Vagina (tissue), 2 donors: ENCODE results near the gene SCNN1B. TPM values are rescaled to one million over a fixed set of nuclear protein-coding genes. Genes with fewer than 3 reads are reported as not detected.

ENCODE experiments used
- DNase-seq, 2 donors: peaks; one replicate each; pipeline ENCODE4 v3.0.0-alpha.2; 2017; ENCODE audit errors: extremely low spot score in 2 of 2
- H3K27ac ChIP-seq: fragments of 200-600 bp; sonication (generic); one replicate; pipeline ENCODE4 v1.5.1; 2019
- H3K27me3 ChIP-seq: fragments of 200-600 bp; sonication (generic); one replicate; pipeline ENCODE4 v1.5.1; 2019
- H3K36me3 ChIP-seq, 2 donors: fragments of 200-600 bp; sonication (generic); one replicate each; pipeline ENCODE4 v1.5.1; 2017 to 2019
- H3K4me1 ChIP-seq: fragments of 200-600 bp; sonication (generic); one replicate; pipeline ENCODE4 v1.5.1; 2019
- H3K4me3 ChIP-seq, 2 donors: fragments of 200-600 bp; sonication (generic); 1 replicate in 1 of 2; 2 replicates in 1 of 2; pipeline ENCODE4 v1.5.1; 2016 to 2019
- H3K9me3 ChIP-seq: fragments of 200-600 bp; sonication (generic); one replicate; pipeline ENCODE4 v1.5.1; 2019
- POLR2A ChIP-seq, 2 donors: fragments of 450-650 bp; IDR thresholded peaks; one replicate each; pipeline ENCODE4 v1.6.1; 2017; ENCODE audit warnings: antibody characterized with exemption in 2 of 2, mild to moderate bottlenecking in 2 of 2, moderate library complexity in 2 of 2
- POLR2AphosphoS5 ChIP-seq, 2 donors: sonication (generic); formaldehyde crosslinking; IDR thresholded peaks; one replicate each; pipeline ENCODE4 v1.9.0; 2017; ENCODE audit warnings: antibody characterized with exemption in 2 of 2, mild to moderate bottlenecking in 2 of 2, low read depth in 1 of 2; ENCODE audit not compliant: insufficient read depth in 1 of 2
- intact Hi-C: fragments of 100-400 bp; cut with DNase I; formaldehyde crosslinking; loops from one replicate; pipeline ENCODE4 v1.15.1; 2023
- total RNA-seq: library from RNA; depleted of rRNA; stranded (reverse); fragments of >200 nt; gene quantifications from one replicate; pipeline ENCODE4 v1.2.3, GENCODE V29; 2016
- TF ChIP-seq, protein P1 (sequence below), 3 experiments: fragments of 450-650 bp in 2 of 3; fragments of 200-600 bp in 1 of 3; sonication (generic) in 1 of 3; IDR thresholded peaks; one replicate each; pipeline ENCODE4 v1.5.1; 2017 to 2019; ENCODE audit warnings: antibody characterized with exemption in 3 of 3, mild to moderate bottlenecking in 2 of 3, moderate library complexity in 2 of 3

Gene SCNN1B
- total RNA-seq, 1 donor from 2014 or later = 76.9 TPM

DNA sequence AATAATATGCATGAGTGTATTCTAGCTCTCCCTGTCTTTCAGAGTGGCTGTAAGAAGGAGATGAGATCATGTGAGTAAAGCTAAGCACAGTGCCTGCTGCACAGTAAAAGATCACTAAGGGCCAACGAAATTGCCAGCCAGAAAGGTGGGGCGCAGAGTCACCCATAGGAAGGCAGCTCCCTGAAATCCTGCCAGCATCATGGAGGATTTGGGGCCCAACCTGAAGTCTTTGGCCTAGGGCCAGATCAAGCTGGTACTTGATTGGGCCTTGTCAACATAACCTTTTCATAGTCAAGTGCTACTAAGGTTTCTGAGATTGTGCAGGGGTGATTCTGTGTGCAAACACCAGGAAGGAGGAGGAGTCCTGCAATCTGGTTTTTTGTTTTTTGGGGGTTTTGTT is 16.5 kb downstream of the SCNN1B start:
- Histone ChIP-seq H3K36me3 (no peaks in the 10 kb centered on the region), H3K27ac (no peak overlapping the region), H3K27me3 (no peaks in the 10 kb centered on the region), H3K4me3 (no peak overlapping the region), H3K9me3 (no peaks in the 10 kb centered on the region), H3K4me1 (peaks cover 7% of the 10 kb centered on the region)
- TF ChIP-seq, protein P1, sequence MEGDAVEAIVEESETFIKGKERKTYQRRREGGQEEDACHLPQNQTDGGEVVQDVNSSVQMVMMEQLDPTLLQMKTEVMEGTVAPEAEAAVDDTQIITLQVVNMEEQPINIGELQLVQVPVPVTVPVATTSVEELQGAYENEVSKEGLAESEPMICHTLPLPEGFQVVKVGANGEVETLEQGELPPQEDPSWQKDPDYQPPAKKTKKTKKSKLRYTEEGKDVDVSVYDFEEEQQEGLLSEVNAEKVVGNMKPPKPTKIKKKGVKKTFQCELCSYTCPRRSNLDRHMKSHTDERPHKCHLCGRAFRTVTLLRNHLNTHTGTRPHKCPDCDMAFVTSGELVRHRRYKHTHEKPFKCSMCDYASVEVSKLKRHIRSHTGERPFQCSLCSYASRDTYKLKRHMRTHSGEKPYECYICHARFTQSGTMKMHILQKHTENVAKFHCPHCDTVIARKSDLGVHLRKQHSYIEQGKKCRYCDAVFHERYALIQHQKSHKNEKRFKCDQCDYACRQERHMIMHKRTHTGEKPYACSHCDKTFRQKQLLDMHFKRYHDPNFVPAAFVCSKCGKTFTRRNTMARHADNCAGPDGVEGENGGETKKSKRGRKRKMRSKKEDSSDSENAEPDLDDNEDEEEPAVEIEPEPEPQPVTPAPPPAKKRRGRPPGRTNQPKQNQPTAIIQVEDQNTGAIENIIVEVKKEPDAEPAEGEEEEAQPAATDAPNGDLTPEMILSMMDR (IDR thresholded peaks at IDR 0.05) = no peak
- TF ChIP-seq POLR2A (IDR thresholded peaks at IDR 0.05) (no peak), POLR2AphosphoS5 (IDR thresholded peaks at IDR 0.05; ENCODE audit: insufficient read depth in 1 of 2, low read depth in 1 of 2) (no peak)
- DNase-seq = no peak
- intact Hi-C loops = no loop called here

DNA sequence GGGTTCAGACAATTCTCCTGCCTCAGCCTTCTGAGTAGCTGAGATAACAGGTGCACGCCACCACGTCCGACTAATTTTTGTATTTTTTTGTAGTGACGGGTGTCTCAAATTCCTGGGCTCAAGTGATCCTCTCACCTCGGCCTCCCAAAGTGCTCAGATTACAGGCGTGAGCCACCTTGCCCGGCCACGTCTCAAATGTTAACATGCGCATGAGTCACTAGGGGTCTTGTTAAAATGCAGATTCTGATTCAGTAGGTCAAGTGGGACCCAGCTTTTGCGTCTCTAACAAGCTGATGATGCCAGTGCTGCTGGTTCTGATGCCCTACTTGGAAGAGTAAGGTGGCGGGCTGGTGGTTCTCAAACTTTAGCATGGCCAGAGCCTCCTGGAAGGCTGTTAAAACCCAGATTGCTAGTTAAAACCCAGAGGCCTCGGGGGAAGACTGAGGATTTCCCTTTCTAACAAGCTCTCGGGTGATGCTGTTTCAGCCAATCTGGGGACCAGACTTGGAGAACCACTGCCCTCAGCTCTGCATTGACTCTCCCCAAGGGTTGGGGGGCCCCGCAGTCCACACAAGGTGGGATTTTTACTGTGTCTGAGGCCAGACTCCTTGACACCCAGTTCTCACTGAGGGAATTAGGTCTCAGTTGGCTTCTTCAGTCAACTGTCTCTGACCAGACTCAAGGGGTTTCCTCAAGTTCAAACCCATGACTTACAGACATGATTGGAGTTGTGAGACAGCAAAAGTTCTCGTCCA is 17.9 kb downstream of the SCNN1B start:
- H3K4me3 ChIP-seq = no peak overlapping the region
- no peak for DNase-seq
- H3K36me3 ChIP-seq = no peaks in the 10 kb centered on the region
- H3K9me3 ChIP-seq = no peaks in the 10 kb centered on the region
- peaks cover 12% of the 10 kb centered on the region for H3K4me1 ChIP-seq
- intact Hi-C loops = no loop called here
- no peak overlapping the region for H3K27ac ChIP-seq
- no peaks in the 10 kb centered on the region for H3K27me3 ChIP-seq
- no peak for TF ChIP-seq POLR2AphosphoS5 (IDR thresholded peaks at IDR 0.05; ENCODE audit: insufficient read depth in 1 of 2, low read depth in 1 of 2)
- TF ChIP-seq POLR2A (IDR thresholded peaks at IDR 0.05) = no peak
- TF ChIP-seq, protein P1 (IDR thresholded peaks at IDR 0.05) = no peak

DNA sequence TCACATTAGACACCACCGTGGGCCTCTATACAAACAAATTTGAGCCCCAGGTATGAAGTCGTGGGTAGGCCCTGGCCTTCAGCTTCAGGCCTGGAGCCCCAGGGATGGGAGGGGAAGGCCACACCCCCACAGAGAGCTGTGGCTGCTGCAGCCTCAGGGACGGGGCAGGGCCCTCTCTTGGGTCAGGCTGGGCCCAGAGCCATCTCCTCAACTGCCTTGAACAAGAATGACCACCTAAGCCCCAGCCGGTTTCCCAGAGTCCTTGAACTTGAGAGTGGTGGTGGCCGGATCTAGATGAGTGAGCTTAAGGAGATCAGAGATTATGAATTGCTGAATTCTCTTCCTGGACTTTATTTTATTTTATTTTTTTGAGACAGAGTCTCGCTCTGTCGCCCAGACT is 18.6 kb downstream of the SCNN1B start:
- no peak for DNase-seq
- no peaks in the 10 kb centered on the region for H3K27me3 ChIP-seq
- intact Hi-C loops = no loop called here
- H3K36me3 ChIP-seq = no peaks in the 10 kb centered on the region
- H3K4me1 ChIP-seq = peaks cover 15% of the 10 kb centered on the region
- no peak overlapping the region for H3K27ac ChIP-seq
- TF ChIP-seq POLR2A (IDR thresholded peaks at IDR 0.05) = no peak
- TF ChIP-seq POLR2AphosphoS5 (IDR thresholded peaks at IDR 0.05; ENCODE audit: insufficient read depth in 1 of 2, low read depth in 1 of 2) = no peak
- TF ChIP-seq, protein P1 (IDR thresholded peaks at IDR 0.05) = no peak
- no peaks in the 10 kb centered on the region for H3K9me3 ChIP-seq
- no peak overlapping the region for H3K4me3 ChIP-seq

DNA sequence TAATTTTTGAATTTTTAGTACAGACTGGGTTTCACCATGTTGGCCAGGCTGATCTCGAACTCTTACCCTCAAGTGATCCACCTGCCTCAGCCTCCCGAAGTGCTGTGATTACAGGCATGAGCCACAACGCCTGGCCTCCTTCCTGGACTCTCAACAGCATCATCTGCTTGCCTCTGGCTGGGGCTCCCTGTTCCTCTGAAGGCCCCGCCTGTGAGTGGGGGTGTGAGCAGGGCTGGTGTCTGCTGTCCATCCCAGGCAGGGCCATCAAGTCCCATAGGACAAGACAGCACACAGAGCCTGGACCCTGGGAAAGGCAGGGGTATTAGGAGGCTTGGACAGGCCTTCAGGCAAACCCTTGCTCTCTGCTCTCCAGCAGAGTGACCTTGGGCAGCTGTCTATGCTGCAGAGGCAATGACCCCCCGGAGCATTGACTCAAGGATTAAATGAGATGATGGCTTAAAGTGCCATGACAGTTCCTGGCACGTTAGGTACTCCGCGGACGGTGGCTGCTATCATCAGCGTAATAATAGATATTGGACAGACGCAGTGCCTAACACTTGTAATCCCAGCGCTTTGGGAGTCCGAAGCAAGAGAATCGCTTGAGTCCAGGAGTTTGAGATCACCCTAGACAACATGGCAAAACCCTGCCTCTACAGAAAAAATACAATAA is 19.2 kb downstream of the SCNN1B start:
- Histone ChIP-seq H3K27ac (no peak overlapping the region), H3K9me3 (no peaks in the 10 kb centered on the region), H3K4me1 (peaks cover 15% of the 10 kb centered on the region), H3K36me3 (no peaks in the 10 kb centered on the region), H3K27me3 (no peaks in the 10 kb centered on the region), H3K4me3 (no peak overlapping the region)
- DNase-seq = no peak
- TF ChIP-seq POLR2A (IDR thresholded peaks at IDR 0.05) (no peak), POLR2AphosphoS5 (IDR thresholded peaks at IDR 0.05; ENCODE audit: insufficient read depth in 1 of 2, low read depth in 1 of 2) (no peak)
- TF ChIP-seq, protein P1 (IDR thresholded peaks at IDR 0.05) = no peak
- intact Hi-C loops = no loop called here
